HG03575 (cell line): ENCODE data around the gene CDC42BPA.

ENCODE experiments used
- ATAC-seq: cut with Tn5 transposase; IDR thresholded peaks from one replicate; pipeline ENCODE4 v1.9.1; 2021; ENCODE audit not compliant: unreplicated experiment, insufficient number of reproducible peaks, low FRiP score; ENCODE audit errors: extremely low read depth

CDC42BPA gene

DNA sequence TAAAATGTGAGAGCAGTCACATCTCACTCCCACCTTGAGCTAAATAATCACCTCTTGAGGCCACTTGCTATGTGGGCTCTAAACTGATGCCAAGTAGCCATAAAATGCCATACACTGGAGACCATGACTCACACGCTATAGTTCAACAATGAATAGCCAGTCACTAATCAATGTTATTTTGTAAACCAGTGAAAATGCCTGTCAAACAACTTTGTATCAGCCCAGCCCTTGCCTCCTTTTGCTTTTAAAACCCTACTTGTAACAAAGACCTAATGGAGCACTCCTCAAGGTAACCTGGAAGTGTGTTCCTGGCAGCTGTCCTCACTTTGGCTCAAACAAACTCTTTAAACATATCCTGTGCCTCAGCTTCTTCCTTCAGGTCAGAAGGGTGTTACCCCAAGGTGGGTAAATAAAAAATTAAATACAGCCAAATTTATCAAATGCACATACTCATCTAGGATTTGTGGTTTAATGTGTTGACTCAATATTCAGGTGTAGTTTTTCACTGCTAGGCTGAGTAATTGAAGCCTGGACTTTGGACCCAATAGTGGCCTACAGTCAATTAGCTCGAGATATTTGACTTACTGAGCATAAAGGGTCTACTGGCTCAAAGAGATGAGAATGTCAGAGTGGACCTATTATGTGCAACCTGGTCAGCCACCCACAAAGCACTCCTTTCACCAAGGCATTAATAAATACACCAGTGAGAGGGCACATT lies 223.9 kb downstream of the CDC42BPA start:
- no peak for ATAC-seq

DNA sequence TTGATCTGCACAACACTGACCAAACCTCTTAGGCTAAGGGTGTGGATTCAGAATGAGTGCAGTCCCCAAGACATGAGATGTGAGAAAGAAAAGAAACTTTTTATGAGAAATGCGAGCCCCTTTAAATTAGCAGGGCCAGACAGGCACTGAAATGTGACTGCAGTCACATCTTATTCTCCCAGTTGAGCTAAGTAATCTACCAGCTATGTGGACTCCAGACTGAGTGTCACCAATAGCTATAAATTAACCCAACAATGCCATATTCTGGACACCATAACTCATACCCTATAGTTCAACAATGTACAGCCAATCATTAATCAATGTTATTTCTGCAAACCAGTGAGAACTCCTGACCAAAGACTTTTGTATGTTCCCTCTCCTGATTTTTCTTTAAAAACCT lies 225.0 kb downstream of the CDC42BPA start:
- no peak for ATAC-seq

DNA sequence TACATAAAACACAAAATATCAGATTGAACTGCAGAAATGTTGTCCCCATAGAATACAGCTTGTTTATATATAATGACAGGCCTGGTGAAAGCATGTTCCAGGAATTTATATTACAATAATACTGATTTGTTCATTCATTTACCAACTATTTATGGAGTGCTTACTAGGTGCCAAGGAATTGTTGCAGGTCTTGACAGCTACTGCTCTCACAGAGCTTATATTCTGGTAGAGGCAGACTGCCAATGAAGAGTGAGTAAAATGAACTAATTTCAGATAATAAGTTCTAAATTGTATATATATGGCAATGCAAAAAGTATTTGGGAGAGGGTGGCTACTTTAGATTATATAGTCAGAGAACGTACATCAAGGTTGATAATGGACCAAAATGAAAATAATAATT lies 226.2 kb downstream of the CDC42BPA start:
- no peak for ATAC-seq

DNA sequence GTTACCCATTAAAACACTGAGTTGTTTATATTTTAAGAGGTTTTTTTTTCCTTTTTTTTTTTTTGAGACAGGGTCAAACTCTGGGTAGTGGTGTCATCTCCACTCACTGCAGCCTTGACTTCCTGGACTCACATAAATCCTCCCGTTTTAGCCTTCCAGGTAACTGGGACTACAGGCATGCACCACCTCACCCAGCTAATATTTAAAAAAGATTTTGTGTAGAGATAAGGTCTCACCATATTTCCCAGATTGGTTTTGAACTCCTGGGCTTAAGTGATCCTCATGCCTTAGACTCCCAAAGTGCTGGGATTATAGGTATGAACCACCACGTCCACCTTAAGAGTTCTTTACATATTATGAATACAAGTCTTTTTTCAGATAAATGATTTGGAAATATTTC lies 231.7 kb downstream of the CDC42BPA start:
- ATAC-seq, result no peak

DNA sequence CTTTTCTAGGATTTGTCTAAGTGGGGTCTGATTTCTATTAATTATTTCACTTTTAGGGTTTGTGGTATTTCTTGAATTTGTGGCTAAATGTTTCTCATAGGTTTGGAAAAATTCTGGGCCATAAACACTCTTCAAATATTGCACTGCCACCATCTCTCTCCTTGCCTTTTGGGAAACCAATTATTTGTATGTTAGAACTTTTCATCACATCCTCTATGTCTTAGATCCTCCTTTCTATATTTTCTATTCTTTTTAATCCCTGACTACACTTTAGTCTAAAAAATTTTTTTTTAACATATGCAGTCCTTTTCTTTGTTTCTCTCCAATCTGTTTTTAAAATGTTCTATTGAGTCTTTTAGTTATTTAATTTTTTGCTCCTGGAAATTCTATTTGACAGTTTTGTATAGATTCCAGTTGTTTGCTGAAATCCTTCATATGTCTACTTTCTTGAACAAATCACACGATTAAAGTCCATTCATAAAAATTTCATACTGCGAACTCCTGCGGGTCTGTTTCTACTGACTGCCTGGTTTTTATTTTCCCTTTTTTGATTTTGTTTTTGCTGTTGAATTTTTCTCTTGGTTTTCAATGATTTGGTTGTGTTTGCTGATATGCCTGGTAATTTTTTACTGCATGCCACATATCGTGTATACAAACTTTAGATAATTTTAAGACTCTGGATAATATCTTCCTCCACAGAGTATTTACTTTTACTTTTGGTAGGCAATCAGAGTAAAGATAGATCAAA lies 235.1 kb downstream of the CDC42BPA start:
- no peak for ATAC-seq

DNA sequence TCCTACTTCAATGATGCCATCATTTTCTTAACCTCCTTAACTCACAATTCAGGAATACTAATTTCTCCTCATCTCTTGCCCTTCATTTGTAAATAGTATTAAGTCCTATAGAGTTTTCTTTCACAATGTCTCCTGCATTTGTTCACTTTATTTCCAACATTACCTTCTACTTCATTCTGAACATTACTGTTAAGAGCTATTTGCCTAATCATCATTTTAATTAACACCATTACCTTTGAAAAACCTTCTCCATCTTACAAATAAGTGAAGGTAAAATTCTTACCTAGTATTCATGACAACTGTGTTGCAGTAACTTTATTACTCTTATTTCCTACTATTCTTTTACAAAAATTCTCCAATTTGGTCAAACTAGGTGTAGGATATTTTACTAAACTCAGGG lies 240.5 kb downstream of the CDC42BPA start:
- no peak for ATAC-seq

DNA sequence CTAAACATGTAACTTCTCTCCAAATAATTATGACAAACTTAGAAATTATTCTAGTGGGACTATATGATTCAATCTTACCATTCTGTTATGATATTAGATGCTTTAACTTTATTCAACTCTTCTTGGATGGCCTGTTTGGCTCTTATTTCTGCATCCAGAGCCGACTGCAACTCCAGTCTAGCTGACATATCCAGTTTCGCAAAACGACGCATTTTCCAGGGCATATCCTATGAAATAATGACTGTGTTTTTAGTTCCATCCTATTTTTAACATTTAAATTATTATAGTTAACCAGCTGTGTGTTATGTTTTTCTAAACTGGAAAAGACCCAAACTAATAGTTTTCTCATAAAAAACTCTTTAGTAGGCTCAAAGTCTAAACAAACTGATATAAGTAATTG lies 244.5 kb downstream of the CDC42BPA start:
- ATAC-seq, result no peak

DNA sequence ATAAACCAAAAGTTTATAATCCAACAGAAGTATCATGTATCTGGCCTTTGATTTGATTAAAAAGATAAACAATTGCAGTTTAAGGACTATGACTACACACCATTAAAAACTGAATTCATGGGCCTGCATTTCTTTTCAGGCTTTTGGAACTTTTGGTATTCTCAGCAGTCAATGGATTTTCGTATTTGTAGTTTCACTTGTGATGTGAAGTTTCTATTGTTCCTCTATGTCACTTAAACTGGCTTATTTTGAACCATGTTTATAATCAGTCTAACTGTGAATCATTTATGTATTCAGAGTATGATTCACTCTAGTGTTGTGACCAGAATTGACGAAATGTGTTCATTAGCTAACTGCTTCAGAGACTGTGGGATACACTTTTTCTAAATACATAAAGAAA lies 245.3 kb downstream of the CDC42BPA start:
- ATAC-seq, result no peak

DNA sequence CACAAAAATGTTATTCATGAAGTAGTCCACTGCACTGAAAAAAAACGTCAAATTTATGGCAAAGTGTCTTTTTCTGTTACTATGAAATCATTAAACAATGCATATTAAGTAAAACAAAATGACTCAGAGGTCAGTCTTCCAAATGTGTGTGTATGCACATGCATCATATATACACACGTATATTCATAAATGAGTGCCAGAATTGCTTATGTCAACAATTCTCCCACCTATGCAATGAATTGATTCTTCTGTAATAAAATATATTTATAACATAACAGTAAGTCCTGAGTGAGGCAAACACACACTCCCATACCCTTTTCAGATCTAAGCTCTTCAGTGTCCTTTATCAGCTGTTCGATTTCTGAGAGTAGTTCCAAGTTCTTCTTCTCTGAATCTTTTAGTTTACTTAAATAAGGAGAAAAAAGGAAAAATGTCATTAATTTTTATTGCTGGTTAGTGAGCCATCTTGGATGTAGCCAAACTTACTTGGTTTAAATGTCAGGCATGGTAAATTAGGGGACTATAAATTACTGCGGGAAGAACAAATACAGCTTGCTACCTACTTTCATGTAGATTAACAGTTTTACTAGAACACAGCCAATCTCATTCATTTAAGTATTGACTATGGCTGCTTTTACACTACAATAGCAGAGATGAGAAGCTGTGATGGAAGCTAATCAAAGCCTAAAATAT lies 246.3 kb downstream of the CDC42BPA start:
- no peak for ATAC-seq

DNA sequence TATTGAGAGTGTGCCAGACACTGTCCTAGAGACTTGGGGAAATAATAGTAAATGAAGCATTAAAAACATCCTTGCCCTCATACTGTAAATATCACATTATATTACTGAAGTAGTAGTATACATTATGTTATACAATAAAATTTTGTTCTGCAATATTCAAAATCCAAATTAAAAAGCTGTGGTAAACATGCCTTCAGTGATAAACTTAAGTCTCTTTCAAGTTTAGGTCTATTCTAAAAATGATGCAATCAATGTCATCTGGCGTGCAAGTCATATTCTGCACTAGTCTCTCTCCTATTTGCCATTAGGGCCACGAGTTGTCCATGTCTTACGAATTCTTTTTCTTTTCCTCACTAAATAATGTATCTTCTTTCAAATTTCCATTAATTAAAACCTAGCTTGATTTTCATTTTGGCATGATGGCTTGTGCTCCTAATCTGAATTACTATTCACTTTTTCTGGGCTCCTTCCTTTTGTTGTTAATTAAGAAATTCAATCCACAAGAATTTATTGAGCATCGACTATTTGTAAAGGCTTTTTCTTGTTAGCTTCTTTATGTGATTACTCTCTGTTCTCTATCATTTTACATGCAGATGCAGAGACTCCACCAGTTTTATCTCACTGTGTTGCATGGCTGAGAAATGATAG lies 247.5 kb downstream of the CDC42BPA start:
- no peak for ATAC-seq

DNA sequence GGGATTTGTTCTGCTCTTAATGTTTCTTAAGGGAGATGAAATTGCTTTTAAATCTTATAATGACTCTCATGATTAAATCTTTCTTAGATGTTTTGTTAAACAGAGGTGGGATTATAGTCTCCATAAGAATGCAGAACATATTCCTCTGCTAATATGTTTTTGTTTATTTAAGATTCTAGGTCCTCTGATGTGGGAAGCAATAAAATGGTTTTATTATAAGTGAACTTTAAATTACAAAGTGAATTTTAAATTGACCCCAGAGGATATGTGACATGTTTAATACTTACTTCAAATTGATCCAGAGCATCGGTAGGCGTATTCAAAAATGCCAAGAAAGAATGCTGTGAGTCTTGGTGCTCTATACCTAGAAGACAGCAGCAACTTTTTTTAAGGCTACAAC lies 248.8 kb downstream of the CDC42BPA start:
- no peak for ATAC-seq

DNA sequence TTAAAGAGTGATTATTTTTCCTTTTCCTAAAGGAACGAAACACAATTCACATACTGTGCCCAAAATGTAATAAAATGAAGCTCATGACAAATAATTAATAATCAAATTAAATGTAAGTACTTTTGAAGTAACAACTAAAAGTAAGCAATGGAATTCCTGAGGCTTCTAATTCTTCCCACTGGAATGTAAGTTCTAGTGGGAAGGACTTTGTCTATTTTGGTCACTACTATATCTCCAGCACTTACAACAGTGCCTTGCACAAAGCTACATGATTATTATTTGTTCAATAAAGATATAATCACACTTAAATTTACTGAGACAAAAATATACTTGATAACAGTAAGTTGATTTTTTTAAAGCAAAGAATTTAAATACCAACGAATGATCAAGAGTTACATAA lies 249.4 kb downstream of the CDC42BPA start:
- no peak for ATAC-seq

DNA sequence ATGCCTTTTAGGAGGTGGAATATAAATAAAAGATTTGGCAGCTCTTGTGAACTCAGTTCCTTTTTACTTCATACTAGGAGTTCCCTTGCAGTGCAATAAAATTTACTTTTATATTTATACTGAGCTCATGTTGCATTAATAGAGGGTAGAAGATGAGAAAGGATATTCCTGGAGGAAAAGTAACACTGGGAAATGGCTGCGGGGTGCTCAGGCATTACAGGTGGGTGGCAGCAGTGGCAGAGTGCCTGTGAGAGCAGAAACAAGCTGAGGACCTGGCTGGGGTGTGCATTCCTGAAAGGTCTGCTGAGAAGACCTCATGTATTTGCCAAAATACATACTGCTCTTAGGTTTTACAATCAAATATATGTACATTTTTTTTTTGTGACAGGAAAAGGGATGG lies 251.3 kb downstream of the CDC42BPA start:
- ATAC-seq, result no peak

DNA sequence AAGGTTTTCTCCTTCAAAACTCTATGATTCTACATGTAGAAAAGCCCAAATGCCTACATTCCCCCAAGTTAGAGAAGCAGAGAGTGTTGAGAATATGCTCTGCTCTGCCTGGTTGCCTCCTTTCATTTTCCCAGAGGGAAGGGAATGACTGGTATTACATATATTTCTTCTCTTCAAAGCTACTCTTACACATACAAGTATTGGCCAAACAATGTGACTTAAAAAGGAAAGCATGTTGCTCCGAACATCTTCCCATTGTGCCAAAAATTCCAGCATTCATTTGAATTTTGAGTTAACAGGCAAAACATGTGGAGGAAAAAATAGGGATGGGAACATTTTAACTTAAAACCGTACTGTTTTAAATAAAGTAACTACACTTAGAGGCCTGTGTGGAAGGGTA lies 253.0 kb downstream of the CDC42BPA start:
- no peak for ATAC-seq

DNA sequence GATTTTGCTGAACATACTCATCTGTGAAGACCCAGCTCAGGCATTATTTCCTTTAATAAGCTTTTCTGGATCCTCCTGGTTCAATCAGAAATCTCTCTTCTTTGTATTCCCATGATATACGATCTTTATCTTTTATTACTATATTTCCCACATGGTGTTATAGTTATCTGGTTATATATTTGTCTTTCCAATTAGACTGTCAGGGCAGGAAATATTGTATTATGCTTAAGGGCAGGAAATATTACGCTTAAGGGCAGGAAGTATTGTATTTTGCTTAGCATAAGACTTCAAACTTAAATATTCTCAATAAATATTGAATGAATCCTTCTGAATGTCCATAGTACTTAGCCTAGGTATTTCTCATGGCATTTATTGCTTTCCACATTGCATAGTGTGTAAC lies 256.0 kb downstream of the CDC42BPA start:
- ATAC-seq, result no peak

DNA sequence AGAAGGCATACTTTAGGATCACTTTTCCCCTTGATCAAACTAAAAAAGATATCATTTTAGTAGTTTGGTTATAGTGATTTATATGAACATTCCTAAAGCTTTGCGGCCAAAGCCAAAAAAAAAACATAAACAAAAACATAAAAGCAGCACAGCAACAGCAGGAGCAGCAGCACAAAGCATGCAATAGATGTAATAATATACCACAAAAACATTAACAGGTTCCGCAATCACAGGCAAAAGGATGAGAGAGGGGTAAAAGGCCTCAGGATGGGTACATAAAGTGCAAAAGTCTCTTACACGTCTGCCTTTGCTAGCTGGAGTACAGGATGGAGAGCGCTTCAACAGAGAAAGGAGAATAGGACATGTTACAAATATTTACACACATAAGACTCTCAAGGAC lies 259.2 kb downstream of the CDC42BPA start:
- no peak for ATAC-seq

DNA sequence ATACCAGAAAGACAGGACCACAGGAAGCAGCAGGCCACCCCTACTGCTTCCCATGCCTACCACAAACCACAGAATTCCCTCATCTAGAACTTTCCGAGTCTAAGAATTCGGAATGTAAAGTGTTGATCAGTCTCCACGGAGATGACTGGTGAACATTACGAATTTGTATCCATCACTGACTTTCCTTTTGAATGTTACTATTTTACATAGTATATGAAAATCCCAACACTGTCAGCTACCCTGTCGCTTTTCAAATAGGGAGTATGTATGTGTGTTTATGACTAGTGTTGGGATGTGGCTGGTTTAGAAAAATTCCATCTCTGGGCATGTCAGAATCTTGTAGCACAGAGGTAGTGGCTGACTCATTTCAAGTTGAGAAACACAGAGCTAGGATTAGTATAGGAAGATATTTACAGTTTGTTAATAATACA lies 260.0 kb downstream of the CDC42BPA start:
- ATAC-seq, result no peak

DNA sequence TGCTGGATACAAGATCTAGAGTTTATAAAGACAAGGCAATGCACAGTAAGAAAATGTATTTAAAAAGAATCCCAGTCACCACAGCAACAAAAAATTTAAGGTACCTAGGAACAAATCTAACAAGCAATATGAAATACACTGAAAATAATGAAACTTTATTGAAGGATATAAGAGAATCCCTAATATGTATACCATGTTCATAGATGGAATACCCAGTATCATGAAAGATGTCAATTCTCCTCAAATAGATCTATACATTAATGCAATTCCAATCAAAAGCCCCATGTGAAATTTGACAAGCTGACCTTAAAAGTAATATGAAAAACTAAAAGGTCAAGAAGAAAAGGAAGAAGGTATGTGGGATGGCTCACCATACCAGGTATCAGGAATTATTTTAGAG lies 269.0 kb downstream of the CDC42BPA start:
- no peak for ATAC-seq

DNA sequence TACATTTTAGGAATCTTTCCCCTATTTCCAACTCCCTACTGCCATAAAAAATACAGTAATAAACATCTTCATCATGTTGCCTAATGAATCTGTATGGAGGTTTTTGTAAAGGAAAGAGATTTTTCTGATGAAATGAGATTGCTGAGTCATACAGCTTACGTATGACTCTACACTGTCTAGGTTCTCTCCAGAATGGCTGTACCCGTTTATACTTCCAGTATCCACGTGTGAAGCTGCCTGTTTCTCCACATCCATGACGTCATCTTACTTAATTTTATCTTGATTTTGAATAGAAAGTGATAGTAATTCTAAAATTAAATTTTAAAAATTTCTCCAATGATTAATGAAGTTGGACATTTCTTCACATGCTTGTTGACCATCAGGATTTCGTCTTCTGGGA lies 274.5 kb downstream of the CDC42BPA start:
- no peak for ATAC-seq

DNA sequence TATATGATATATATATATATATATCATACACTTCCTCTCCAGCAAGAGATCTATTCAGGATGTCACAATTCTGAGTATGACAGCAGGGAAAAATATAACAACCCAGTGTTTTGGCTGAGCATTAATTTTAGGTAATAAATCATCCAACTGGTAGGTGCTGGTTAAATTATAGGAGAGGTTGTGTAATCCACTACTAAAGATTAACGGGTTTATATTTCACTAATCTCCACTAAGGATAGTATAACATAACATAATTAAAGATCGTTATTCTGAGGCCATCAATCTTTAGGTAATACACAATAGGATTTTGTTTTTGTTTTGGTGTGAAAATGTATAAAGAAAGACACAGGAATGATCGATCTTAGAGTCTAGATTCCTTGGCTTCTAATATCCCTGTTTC lies 276.0 kb downstream of the CDC42BPA start:
- ATAC-seq, result no peak
